DMS79 treated with DMSO at 0.1 percent for 48 hours (cell line): ENCODE results near the gene CNGA3.

Experiments
- DNase-seq: peaks from one replicate; lab custom pipeline; 2025; lab: John Stamatoyannopoulos, UW

Gene CNGA3

DNA sequence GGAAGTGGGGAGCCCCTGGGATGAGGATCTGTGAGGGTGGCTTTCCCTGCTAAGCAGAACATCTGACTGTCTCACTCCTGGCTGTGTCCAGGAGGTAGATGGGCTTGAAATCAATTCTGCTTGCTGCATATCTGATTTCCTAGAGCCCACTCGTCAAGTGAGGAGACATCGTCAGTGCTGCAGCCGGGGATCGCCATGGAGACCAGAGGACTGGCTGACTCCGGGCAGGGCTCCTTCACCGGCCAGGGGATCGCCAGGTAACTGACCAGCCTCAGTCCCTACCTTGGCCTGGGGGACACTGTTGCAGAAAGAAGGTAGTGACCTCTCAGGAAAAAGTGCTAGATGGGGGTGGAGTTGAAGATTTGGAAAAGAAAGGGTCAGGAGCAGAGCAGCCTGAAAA is 31.3 kb downstream of the CNGA3 start:
- peak; percentile 32 for DNase-seq

DNA sequence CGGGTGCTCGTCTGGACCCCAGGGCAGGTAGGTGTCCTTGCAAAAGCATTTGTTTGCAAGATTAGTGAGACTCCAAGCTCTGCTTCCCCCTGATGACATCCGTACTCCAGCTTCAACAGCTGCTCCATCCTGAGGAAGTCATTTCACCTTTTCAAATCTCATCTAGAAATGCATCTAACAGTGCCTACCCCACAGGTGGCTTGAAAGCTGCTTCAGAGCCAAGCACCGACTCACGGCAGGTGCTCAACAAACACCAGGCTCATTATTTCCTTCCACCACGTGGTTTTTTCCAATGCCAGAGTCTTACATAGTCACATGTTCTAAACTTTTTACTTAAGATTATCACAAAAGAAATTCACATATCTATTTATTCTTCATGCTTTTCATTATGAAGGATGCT is 31.9 kb downstream of the CNGA3 start:
- peak; percentile 68 for DNase-seq

DNA sequence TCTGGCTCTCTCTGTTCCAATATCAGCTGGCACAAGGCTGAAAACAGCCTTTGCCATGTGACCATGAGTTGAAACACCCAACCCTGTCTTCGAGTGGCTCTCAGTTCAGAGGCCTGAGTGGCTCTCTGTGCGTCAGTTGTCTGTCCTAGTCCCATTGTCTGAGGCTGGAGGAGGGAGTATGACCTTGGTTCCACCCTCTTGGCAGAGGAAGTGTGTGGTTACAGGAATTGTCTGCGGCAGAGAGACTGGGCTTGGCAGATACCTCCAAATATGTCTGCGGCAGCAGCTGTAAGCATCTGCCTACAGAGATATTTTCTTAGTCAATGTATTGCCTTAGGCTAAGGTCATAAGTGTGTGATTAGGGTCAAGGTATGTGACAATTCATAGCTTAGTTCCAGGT is 32.6 kb downstream of the CNGA3 start:
- DNase-seq, result peak; percentile 97

DNA sequence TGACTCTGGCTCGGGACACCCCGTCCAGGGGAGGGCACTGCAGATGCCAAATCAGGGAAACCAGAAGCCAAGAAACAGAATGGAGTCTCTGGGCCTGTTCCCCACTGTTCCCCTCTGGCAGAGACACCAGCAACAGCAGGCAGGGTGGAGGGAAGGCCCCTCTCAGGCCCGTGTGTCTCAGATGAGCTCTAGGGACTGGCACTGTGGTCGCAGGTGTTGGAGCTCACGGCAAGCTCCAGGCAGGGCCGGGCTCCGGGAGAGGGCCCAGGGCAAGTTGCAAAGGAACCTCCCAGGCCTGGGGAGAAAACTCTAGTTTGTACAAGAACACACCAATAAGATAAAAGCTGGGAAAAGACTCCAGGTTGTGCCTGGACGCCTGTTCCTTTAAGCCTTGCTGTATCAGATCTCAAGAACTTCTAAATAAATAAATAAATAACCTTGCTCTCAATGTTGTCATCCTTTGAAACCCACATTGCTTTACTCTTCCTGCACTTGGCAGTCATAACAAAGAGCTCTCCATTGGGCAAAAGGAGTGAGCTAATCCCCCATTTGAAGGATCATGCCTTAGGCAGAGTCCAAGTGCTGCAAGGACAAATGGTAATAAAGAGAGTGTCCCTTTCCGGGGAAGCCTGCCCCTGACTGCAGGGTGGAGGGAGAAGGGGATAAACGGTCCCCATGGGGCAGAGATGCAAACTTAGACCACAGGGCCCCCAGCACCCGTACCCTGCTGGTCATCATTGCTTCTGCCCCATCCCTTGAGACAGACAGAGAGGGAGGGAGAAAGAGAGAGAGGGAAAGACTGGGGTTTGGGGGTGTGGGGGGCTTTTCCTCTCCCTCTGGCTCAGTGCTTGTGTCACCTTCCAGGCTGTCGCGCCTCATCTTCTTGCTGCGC is 33.3 kb downstream of the CNGA3 start:
- DNase-seq, result peak; percentile 54

DNA sequence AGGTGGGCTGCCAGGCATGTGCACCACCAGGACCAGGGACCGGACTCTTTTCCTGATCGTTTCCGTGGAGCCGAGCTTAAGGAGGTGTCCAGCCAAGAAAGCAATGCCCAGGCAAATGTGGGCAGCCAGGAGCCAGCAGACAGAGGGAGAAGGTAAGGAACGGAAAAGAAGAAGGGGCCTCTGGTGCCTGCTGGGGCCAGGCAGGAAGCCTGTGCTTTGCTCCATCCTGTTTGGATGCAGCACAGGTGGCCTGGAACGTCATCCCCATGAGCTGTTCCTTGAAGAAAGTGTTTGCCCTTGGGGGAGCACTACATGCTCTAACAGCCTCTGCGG is 33.9 kb downstream of the CNGA3 start:
- DNase-seq, result no peak

DNA sequence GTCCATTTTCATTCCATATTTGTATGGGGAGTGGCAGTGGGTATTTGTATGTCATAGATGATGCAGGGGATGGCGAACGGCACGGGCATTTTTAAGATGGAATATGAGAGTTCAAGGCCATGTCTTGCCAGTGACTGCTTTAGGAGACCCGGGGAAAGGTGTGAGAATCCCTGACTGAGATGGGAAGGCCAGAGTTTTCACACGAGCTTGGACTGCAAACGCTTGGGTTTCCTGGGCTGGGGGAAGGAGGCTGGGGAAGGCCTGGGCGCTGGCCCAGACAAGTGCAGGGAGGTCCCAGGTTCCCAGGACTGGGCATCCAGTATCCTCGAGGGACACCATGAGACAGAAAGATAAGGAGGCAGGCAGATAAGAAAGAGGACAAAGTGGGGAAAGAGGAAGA is 35.2 kb downstream of the CNGA3 start:
- DNase-seq, result no peak

DNA sequence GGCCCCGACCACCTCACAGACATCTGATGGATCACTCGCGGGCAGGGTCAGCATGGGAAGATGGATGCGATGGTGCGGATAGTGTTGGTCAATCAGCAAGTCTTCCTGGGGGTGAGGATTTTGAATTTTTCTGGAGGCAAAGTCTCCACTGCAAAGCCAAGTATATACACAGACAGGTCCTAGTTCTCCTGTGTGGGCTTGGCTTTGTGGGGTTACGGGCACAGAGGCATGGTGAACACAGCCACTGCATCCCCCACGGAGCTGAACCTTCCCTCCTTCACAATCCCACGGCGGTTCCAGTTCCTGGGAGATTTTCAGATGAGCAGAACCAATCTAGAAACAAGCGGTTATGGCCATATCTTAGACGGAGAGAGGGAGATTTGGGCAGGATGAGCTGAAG is 35.8 kb downstream of the CNGA3 start:
- DNase-seq, result no peak

DNA sequence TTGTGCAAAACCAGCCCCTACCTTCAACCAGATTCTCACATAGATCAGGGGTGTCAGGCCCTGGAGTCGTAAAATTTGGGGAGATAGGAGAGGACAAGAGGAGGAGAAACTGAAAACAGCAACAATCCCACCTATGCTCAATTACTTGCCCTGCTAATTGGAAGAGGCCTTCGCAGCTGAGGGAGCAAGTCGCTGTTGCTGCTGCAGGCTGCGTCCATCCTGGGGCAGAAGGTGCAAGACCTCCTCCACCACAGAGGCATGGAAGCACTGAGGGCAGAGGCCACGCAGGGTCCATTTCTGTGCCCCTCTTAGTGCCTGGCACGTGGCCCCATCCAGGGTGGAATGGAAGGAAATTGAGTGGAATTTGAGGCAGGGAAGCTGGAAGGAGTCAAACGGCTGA is 36.5 kb downstream of the CNGA3 start:
- no peak for DNase-seq

DNA sequence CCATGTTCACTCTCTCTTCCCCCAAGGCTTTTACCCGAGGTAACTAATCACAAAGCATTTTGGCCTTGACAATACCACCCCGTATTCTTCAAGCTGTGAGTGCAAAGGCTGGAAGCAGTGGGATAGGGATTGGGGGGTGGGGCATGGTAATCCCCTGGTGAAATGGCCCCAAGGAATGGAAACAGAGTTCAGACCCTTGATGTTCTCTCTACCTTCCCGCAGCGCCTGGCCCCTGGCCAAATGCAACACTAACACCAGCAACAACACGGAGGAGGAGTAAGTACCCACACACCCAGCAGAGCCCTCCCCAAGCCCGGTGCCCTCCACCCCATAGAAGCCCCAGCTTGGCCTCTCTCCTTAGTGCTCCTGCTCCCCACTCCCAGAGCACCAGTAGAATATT is 36.9 kb downstream of the CNGA3 start:
- no peak for DNase-seq

DNA sequence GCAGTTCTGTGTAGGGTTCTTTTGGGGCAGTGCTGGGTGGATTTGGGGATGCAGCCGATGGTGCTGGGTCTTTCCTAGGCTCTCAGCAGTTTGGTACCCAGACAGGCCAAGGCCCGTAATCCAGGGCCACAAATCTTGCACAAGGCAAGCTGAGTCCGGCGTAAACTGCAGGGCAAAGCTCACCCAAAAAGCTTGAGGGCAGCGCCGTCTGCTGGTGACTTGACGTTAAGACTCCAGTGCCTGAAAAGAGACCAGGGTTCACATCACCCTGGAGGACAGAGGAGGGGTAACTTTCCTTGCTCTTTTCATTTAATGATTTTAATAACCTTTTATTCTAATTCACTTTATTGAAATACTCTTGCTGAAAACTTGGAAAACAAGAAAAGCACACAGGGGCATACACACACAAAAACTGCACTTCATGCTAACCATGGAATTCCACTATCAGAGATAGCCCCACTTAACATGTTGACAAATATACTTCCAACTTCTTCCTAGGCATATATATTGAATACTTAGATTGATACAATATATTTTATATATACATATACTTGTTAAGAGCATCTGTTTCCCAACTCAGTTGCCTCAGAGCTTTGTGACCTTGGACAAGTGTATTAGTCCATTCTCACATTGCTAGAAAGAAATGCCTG is 38.9 kb downstream of the CNGA3 start:
- DNase-seq, result peak; percentile 58

DNA sequence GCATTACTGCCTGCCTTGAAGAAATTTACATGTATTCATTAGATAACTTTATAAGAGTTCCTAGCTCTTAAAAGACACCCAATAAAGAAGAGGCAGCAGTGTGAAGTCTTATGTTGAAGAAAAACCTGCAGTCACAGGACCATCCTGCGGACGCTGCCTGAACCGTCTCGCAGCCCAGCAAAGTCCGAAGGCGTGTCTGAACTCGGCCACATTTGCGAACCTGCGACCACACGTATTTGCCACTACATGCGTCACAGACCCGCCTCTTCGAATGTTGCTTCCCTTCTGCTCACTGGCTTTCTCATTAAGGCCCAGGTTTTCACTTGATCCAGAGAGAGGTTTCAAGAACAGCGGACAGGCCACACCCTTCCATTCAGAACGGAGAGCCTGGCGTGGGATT is 41.2 kb downstream of the CNGA3 start:
- no peak for DNase-seq

DNA sequence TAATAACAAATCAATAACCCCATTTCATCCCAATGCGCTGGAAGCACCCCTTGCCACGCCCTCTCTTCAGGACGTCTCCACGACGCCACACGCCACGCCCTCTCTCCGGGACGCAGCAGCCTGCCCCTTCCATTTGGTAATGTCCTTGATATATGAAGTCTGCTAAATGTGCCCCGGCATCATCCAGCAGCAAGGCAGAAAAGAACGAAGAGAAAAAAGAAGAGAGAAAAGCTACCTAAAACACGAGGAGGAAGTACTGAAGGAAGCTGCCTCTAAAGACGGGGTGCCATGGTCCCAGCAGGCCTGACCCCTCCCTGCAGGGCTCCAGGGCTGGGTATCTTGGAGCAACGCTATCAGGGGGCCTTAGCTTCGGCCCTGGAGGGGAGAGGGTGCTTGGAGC is 41.8 kb downstream of the CNGA3 start:
- DNase-seq, result no peak

DNA sequence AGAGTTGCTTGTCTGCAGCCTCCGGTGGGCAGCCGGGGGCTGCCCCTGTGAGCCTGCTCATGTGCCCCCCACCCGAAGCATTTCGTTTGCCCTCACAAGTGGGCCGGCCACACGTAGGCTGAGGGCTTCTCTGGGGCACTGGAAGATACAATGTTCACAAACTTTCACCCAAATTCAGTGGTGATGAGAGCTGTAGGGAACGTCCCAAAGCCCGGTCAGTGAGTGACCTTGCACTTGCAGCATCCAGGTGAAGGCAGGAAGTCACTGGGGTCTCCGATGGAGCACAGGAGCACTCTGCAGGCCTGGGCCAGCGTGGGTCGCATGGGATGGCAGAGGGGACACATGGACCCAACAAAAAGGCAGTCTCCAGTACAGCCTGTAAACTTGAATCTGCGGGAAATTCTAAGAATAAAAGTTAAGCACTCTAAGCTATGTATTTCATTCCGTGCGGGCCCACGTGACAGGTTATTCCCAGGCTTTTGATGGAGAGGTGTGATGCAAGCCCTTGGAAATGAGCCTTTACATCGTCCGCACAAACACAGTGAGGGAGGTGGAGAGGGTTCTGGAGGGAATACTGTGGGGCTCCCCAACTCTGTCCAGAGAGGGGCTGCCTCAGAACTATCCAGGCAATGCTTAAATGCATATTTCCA is 42.5 kb downstream of the CNGA3 start:
- DNase-seq, result no peak

DNA sequence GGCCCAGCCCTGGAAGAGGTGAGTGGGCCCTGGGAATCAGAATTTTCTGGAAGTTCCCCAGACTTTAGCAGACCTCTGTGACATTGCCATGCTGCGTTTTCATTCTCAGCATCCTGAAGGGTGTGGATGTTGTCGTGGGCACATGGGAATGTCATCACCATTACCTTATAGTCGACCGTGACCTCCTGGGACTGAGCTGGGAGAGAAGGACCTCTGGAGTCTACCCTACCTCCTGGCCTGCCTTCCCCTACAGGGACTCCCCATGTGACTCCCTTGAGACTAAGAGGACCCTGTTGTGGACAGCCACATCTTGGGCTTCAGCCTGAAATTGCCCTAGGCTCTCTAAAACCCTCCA is 43.0 kb downstream of the CNGA3 start:
- DNase-seq, result no peak

DNA sequence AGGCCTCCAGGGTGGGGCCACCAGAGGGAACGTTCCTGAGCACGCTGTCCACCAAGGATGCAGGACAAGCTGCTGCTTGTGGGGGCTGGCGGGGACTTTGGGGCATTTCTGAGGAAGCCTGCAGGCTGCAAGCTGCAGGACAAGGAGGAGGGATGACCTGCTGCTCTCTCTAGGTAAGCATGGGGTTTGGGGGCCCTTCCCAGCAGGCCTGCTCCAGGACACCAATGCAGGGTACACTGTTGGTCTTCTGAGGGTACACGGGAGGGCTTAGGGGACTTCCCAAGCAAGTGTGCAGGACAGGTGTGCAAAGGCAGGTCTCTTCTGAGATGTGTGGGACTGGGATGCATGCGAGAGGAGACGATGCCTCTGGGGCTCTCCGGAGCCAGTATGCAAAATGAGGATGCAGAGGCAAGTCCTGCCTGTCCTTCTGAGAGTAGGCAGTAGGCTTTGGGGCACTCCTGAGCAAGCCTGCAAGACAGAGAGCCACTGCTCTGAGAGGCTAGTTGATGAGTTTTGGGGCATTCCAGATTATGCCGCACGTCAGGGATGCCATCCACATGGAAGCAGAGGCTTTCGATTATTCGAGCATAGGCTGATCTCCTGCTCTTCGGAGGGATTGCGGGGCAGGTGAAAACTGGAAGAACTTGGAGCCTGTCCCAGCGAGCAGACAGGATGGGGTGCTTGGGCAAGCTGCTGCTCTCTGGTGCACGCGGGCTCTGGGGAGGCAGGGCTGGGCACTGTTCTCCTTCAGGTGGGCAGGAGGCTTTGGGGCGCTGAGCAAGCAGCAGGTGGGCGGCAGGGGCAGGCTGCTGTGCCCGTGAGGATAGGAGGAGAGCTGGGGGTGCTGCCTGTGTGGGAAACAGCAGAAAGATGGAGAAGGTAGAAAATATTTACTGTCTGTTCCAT is 44.6 kb downstream of the CNGA3 start:
- no peak for DNase-seq

DNA sequence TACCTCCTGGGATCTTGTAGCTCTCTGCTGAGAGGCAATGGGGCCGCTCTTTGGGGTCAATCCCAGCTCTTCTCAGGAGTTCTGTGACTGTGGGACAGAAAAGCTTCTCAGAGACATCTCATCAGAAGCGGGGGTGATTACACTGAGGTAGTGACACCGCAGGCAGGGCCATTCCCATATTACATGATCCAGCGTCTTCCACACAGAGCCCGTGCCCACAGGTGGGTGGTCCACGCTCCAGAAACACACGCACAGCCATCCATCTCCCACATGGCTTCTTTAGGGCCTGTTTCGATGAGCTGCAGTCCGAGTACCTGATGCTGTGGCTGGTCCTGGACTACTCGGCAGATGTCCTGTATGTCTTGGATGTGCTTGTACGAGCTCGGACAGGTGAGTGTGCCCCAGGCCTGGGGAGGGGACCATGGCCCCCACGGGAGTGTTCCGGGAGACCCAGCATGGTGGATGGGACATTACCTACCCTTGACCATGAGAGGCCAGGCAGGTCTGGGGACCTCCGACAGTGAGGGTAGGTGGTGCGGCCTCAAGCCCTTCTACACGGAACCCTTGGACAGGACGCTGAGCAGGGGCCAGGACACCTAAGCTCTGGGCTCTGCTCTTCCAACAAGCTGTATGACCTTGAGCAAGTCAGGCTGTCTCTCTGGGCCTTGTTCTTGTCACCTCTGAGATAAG is 45.5 kb downstream of the CNGA3 start:
- no peak for DNase-seq

DNA sequence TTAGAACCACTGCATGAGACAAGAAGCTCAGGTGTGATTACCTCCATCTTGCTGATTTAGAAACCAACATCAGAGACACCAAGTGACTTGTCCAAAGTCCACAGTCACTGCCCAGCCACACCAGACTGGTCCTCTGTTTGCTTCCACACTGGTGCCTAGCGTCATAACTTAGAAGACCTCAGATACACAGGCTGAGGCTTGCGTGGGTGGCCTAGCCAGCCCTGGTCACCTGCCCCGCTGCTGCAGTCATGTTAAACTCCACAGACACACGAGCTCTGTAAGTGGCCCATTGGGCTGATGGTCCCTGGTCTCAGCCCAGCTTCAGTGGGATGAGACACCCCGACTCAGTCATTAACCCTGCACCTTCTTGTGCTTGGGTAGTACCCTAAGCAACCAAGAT is 47.1 kb downstream of the CNGA3 start:
- DNase-seq, result no peak

DNA sequence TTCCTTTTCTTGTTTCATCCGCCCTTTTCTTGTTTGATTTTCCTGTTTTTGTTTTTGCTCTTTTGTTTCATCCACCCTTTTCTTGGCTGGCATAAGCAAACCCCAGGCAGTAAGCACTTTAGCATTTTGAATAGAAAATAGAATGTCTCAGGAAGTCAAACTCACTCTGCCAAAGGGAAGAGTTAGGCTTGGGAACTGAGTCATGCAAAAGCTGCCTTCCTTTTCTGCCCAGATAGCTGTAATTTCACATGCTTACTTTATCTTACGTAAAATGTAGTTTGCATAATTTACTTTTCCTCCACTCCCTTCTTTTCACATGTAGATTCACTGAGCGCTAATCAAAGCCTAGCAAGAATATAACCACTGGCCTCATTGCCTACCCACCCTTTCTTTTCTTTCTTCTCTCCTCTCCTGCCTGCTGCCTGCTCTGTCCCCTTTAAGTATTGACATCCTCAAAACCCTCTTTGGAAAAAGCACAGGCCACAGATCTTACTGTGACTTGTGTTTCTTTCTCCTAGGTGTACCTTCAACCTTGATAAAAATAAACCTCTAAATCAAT is 48.4 kb downstream of the CNGA3 start:
- no peak for DNase-seq

DNA sequence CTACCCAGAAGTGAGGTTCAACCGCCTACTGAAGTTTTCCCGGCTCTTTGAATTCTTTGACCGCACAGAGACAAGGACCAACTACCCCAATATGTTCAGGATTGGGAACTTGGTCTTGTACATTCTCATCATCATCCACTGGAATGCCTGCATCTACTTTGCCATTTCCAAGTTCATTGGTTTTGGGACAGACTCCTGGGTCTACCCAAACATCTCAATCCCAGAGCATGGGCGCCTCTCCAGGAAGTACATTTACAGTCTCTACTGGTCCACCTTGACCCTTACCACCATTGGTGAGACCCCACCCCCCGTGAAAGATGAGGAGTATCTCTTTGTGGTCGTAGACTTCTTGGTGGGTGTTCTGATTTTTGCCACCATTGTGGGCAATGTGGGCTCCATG is 49.7 kb downstream of the CNGA3 start:
- no peak for DNase-seq

DNA sequence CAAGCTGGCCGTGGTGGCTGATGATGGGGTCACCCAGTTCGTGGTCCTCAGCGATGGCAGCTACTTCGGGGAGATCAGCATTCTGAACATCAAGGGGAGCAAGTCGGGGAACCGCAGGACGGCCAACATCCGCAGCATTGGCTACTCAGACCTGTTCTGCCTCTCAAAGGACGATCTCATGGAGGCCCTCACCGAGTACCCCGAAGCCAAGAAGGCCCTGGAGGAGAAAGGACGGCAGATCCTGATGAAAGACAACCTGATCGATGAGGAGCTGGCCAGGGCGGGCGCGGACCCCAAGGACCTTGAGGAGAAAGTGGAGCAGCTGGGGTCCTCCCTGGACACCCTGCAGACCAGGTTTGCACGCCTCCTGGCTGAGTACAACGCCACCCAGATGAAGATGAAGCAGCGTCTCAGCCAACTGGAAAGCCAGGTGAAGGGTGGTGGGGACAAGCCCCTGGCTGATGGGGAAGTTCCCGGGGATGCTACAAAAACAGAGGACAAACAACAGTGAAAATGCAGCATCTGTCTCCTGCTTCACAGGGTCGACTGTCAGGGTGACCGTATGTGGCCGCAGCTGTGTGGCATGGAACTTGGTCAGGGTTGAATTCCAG is 50.6 kb downstream of the CNGA3 start:
- no peak for DNase-seq

DNA sequence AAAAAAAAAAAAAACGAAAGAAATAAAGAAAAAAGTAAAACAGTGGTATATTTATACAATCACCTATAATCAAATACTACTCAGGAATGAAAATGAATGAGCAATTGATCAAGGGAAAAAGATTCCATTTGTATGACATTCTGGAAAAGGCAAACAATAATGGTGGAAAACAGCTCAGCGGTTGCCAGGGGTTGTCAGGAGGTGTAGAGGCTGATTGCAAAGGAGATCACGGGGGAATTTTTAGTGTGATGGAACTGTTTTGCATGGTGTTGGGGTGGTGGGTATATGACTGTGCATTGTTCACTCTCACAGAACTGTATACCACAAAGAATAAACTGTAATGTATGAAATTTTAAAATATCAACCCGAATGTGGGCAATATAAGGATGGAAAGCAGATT is 52.9 kb downstream of the CNGA3 start:
- DNase-seq, result no peak
